Measurements from ENCODE around the gene CRYBA1. TPM values are rescaled to one million over a fixed set of nuclear protein-coding genes. Genes with fewer than 3 reads are reported as not detected.
"Not testable (repeated sequence)": the region's sequence is repeated elsewhere in the genome, so short reads cannot be mapped to it uniquely, and the experiment has no call there.

The CRYBA1 gene
- total RNA-seq, 1 donor from 2014 or later: 2.7 TPM

GRCh38 chr17:29225396-29225795 is 21.3 kb upstream of the CRYBA1 start:
- H3K27ac Mint-ChIP-seq (ENCODE audit: unreplicated experiment): no peak overlapping the region
- H3K36me3 Mint-ChIP-seq (ENCODE audit: unreplicated experiment): no peaks in the 10 kb centered on the region
- DNase-seq: no peak
- no peak for TF ChIP-seq CTCF (IDR thresholded peaks at IDR 0.05; ENCODE audit: partially characterized antibody, unreplicated experiment)
- peaks cover 4% of the 10 kb centered on the region for H3K9me3 Mint-ChIP-seq (ENCODE audit: unreplicated experiment)
- no peaks in the 10 kb centered on the region for H3K27me3 Mint-ChIP-seq (ENCODE audit: unreplicated experiment)
- H3K4me3 Mint-ChIP-seq (ENCODE audit: unreplicated experiment): no peak overlapping the region
- peaks cover 5% of the 10 kb centered on the region for H3K4me1 Mint-ChIP-seq (ENCODE audit: low read depth, unreplicated experiment)

- no peaks in the 10 kb centered on the region for H3K36me3 Mint-ChIP-seq (ENCODE audit: unreplicated experiment)
- H3K4me1 Mint-ChIP-seq (ENCODE audit: low read depth, unreplicated experiment): no peaks in the 10 kb centered on the region
- DNase-seq: no peak
- H3K27me3 Mint-ChIP-seq (ENCODE audit: unreplicated experiment): no peaks in the 10 kb centered on the region
- no peak for TF ChIP-seq CTCF (IDR thresholded peaks at IDR 0.05; ENCODE audit: partially characterized antibody, unreplicated experiment)
- H3K9me3 Mint-ChIP-seq (ENCODE audit: unreplicated experiment): no peaks in the 10 kb centered on the region
- H3K27ac Mint-ChIP-seq (ENCODE audit: unreplicated experiment): no peak overlapping the region
- H3K4me3 Mint-ChIP-seq (ENCODE audit: unreplicated experiment): no peak overlapping the region
Measured at GRCh38 chr17:29233301-29233700, 13.4 kb upstream of the CRYBA1 start.

DNA sequence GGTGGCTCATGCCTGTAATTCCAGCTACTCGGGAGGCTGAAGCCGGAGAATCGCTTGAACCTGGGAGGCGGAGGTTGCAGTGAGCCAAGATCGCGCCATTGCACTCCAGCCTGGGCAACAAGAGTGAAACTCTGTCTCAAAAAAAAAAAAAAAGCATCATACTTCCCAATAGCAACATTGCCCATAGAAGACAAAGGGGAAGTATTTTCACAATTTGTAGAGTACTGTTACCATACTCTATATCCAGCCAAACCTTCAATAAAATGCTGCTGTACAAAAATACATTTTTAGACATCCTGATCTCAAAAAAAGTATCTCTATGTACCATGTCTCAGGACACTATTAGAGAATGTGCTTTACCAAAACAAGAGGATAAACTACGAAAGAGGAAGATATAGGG is 11.7 kb upstream of the CRYBA1 start:
- not testable (repeated sequence) for H3K27ac Mint-ChIP-seq (ENCODE audit: unreplicated experiment); H3K9me3 Mint-ChIP-seq (ENCODE audit: unreplicated experiment); H3K4me1 Mint-ChIP-seq (ENCODE audit: low read depth, unreplicated experiment); DNase-seq; H3K36me3 Mint-ChIP-seq (ENCODE audit: unreplicated experiment); H3K27me3 Mint-ChIP-seq (ENCODE audit: unreplicated experiment); H3K4me3 Mint-ChIP-seq (ENCODE audit: unreplicated experiment)

GRCh38 chr17:29235904-29236303 is 10.8 kb upstream of the CRYBA1 start:
- no peaks in the 10 kb centered on the region for H3K36me3 Mint-ChIP-seq (ENCODE audit: unreplicated experiment)
- no peaks in the 10 kb centered on the region for H3K4me1 Mint-ChIP-seq (ENCODE audit: low read depth, unreplicated experiment)
- DNase-seq: no peak
- no peak for TF ChIP-seq CTCF (IDR thresholded peaks at IDR 0.05; ENCODE audit: partially characterized antibody, unreplicated experiment)
- H3K9me3 Mint-ChIP-seq (ENCODE audit: unreplicated experiment): no peaks in the 10 kb centered on the region
- H3K4me3 Mint-ChIP-seq (ENCODE audit: unreplicated experiment): no peak overlapping the region
- no peak overlapping the region for H3K27ac Mint-ChIP-seq (ENCODE audit: unreplicated experiment)
- H3K27me3 Mint-ChIP-seq (ENCODE audit: unreplicated experiment): no peaks in the 10 kb centered on the region

DNA sequence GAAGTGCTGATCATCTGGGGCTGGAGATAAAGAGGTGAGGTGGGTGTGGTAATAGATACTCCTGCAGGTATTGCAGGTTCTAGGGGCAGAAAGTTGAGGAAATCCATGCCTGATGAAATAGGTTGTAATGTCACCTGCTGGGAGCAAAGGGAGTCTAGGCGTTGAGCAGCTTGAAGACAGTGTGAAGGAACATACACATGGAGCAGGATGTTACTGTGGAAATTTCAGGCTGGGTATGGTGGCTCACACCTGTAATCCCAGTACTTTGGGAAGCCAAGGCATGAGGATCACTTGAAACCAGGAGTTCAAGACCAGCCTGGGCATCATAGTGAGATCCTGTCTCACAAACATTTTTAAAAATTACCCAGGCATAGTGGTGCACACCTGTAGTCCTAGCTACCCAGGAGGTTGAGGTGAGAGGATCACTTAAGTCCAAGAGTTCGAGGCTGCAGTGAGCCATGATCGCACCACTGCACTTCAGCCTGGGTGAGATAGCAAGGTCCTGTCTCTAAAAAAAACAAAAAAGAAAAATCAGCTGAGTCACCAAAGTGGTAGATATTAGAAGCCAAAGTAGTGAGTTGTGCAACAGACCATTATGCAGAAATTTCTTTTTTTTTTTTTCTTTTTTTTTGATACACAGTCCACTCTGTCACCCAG is 9.1 kb upstream of the CRYBA1 start:
- no peak for DNase-seq
- H3K9me3 Mint-ChIP-seq (ENCODE audit: unreplicated experiment): no peaks in the 10 kb centered on the region

More for the DNA sequence above, 9.1 kb upstream of the CRYBA1 start:
- H3K4me3 Mint-ChIP-seq (ENCODE audit: unreplicated experiment): no peak overlapping the region
- H3K36me3 Mint-ChIP-seq (ENCODE audit: unreplicated experiment): no peaks in the 10 kb centered on the region
- no peak overlapping the region for H3K27ac Mint-ChIP-seq (ENCODE audit: unreplicated experiment)
- H3K27me3 Mint-ChIP-seq (ENCODE audit: unreplicated experiment): no peaks in the 10 kb centered on the region
- no peaks in the 10 kb centered on the region for H3K4me1 Mint-ChIP-seq (ENCODE audit: low read depth, unreplicated experiment)
- no peak for TF ChIP-seq CTCF (IDR thresholded peaks at IDR 0.05; ENCODE audit: partially characterized antibody, unreplicated experiment)

Data from glutamatergic neuron (in vitro differentiated cells).